Thyroid gland (tissue), 4 donors: ENCODE results near the gene CLSTN1.

ENCODE experiments used
- POLR2A ChIP-seq, 2 donors: fragments of 450-650 bp; IDR thresholded peaks; one replicate each; pipeline ENCODE4 v1.6.1; 2017; ENCODE audit warnings: antibody characterized with exemption in 2 of 2, mild to moderate bottlenecking in 2 of 2, moderate library complexity in 1 of 2
- TF ChIP-seq, protein P1 (sequence below), 6 experiments: fragments of 200-600 bp in 3 of 6; fragments of 450-650 bp in 3 of 6; sonication (generic) in 3 of 6; IDR thresholded peaks; one replicate each; pipeline ENCODE4 v1.5.1; 2016 to 2019; ENCODE audit warnings: antibody characterized with exemption in 6 of 6, mild to moderate bottlenecking in 2 of 6, inconsistent platforms in 1 of 6, moderate library complexity in 1 of 6

GRCh38 chr1:9749361-9749760 lies 74.4 kb downstream of the CLSTN1 start:
- TF ChIP-seq, protein P1, sequence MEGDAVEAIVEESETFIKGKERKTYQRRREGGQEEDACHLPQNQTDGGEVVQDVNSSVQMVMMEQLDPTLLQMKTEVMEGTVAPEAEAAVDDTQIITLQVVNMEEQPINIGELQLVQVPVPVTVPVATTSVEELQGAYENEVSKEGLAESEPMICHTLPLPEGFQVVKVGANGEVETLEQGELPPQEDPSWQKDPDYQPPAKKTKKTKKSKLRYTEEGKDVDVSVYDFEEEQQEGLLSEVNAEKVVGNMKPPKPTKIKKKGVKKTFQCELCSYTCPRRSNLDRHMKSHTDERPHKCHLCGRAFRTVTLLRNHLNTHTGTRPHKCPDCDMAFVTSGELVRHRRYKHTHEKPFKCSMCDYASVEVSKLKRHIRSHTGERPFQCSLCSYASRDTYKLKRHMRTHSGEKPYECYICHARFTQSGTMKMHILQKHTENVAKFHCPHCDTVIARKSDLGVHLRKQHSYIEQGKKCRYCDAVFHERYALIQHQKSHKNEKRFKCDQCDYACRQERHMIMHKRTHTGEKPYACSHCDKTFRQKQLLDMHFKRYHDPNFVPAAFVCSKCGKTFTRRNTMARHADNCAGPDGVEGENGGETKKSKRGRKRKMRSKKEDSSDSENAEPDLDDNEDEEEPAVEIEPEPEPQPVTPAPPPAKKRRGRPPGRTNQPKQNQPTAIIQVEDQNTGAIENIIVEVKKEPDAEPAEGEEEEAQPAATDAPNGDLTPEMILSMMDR (IDR thresholded peaks at IDR 0.05): no peak
- no peak for TF ChIP-seq POLR2A (IDR thresholded peaks at IDR 0.05)
